ENCODE data around the gene ABHD12. TPM values are rescaled to one million over a fixed set of nuclear protein-coding genes. Genes with fewer than 3 reads are reported as not detected.

Gene ABHD12
- total RNA-seq, 2 donors from 2014 or later = 48.2 to 52.7 TPM

DNA sequence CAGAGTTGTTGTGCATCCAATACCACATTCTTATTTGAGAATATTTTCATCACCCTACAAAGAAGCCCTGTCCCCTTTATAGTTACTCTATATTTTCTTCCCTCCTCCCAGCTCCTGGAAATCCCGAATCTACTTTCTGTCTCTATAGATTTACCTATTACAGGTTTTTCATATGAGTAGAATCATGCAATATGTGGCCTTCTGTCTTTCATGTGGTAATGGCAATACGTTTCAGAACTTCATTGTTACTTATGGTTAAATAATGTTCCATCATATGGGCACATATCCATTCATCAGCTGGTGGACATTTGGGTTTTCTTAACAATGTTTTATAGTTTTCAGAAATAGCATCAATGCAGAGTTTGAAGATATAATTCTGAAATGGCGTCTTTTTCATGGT lies 33.9 kb upstream of the ABHD12 start:
- H3K9me3 ChIP-seq (ENCODE audit: control insufficient read depth, low read length) = peaks cover 26% of the 10 kb centered on the region
- 94% methylated on average over 3 of the region's 3 CpGs; no CpG with 5 or more reads in 1 of the 2 experiments for WGBS, 2 experiments (ENCODE audit: insufficient coverage in 1 of 2, insufficient read length in 1 of 2)
- DNase-seq = no peak
- H3K9ac ChIP-seq (ENCODE audit: extremely low read depth, low read length, poor library complexity, severe bottlenecking) = no peak overlapping the region
- Mint-ChIP-seq H3K9me3 (peaks cover 10% of the 10 kb centered on the region), H3K27ac (no peak overlapping the region), H3K36me3 (ENCODE audit: low read depth) (peaks cover 81% of the 10 kb centered on the region), H3K4me1 (no peaks in the 10 kb centered on the region), H3K4me3 (no peak overlapping the region), H3K27me3 (ENCODE audit: insufficient read depth) (no peaks in the 10 kb centered on the region)
- H3K4me1 ChIP-seq (ENCODE audit: control insufficient read depth, insufficient read depth, low read length) = no peaks in the 10 kb centered on the region
- H3K4me3 ChIP-seq (ENCODE audit: low read length) = no peak overlapping the region
- TF ChIP-seq, protein P1, sequence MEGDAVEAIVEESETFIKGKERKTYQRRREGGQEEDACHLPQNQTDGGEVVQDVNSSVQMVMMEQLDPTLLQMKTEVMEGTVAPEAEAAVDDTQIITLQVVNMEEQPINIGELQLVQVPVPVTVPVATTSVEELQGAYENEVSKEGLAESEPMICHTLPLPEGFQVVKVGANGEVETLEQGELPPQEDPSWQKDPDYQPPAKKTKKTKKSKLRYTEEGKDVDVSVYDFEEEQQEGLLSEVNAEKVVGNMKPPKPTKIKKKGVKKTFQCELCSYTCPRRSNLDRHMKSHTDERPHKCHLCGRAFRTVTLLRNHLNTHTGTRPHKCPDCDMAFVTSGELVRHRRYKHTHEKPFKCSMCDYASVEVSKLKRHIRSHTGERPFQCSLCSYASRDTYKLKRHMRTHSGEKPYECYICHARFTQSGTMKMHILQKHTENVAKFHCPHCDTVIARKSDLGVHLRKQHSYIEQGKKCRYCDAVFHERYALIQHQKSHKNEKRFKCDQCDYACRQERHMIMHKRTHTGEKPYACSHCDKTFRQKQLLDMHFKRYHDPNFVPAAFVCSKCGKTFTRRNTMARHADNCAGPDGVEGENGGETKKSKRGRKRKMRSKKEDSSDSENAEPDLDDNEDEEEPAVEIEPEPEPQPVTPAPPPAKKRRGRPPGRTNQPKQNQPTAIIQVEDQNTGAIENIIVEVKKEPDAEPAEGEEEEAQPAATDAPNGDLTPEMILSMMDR (conservative IDR thresholded peaks at IDR 0.05) = no peak
- H3K27me3 ChIP-seq (ENCODE audit: control insufficient read depth, insufficient read depth, low read length, poor library complexity, severe bottlenecking) = no peaks in the 10 kb centered on the region
- peaks cover 92% of the 10 kb centered on the region for H3K36me3 ChIP-seq (ENCODE audit: control insufficient read depth, insufficient read depth, low read length)
- H3K27ac ChIP-seq (ENCODE audit: low read depth, low read length) = no peak overlapping the region

DNA sequence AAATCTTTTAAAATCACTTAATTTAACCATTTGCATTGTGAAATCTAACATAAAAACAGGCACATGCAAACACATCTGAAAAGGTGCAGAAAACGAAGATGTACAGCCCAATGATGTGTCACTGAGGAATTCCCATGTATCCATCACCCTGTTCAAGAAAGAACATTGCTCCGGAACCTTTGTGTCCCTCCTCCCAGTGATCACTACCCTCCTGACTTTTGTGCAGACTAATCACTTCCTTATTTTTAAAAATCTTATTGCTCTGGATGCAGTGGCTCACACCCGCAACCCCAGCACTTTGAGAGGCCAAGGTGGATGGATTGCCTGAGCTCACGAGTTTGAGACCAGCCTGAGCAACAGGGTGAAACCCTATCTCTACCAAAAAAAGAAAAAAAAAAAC lies 31.4 kb upstream of the ABHD12 start:
- no peak for DNase-seq
- Mint-ChIP-seq H3K4me3 (no peak overlapping the region), H3K4me1 (no peaks in the 10 kb centered on the region), H3K27ac (no peak overlapping the region), H3K9me3 (peaks cover 4% of the 10 kb centered on the region), H3K27me3 (ENCODE audit: insufficient read depth) (no peaks in the 10 kb centered on the region), H3K36me3 (ENCODE audit: low read depth) (peaks cover 79% of the 10 kb centered on the region)
- Histone ChIP-seq H3K9ac (ENCODE audit: extremely low read depth, low read length, poor library complexity, severe bottlenecking) (no peak overlapping the region), H3K36me3 (ENCODE audit: control insufficient read depth, insufficient read depth, low read length) (peaks cover 93% of the 10 kb centered on the region), H3K27ac (ENCODE audit: low read depth, low read length) (no peak overlapping the region), H3K27me3 (ENCODE audit: control insufficient read depth, insufficient read depth, low read length, poor library complexity, severe bottlenecking) (no peaks in the 10 kb centered on the region), H3K9me3 (ENCODE audit: control insufficient read depth, low read length) (peaks cover 14% of the 10 kb centered on the region), H3K4me3 (ENCODE audit: low read length) (no peak overlapping the region), H3K4me1 (ENCODE audit: control insufficient read depth, insufficient read depth, low read length) (no peaks in the 10 kb centered on the region)
- WGBS, 2 experiments (ENCODE audit: insufficient coverage in 1 of 2, insufficient read length in 1 of 2) = 92 to 93% methylated on average over 2 to 4 of the region's 4 CpGs
- TF ChIP-seq, protein P1 (conservative IDR thresholded peaks at IDR 0.05) = no peak

DNA sequence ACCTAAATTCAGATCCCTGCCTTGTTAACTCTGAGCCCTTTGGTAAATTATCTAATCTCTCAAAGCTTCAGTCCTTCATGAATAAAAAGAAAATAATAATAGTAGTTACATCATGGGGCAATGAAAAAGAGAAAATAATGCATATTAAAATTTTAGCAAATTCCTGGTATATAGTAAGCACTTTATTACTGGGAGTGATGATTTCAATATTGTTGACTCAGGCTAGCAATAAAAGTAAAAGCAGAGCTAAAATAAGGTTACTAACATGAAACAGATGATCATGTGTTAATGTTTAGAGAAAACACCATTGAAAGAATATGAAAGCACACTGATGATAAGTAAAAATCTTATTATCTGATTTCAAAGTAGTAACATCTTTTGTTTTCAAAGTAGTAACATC lies 30.5 kb upstream of the ABHD12 start:
- H3K27ac Mint-ChIP-seq = no peak overlapping the region
- Histone ChIP-seq H3K27me3 (ENCODE audit: control insufficient read depth, insufficient read depth, low read length, poor library complexity, severe bottlenecking) (no peaks in the 10 kb centered on the region), H3K9me3 (ENCODE audit: control insufficient read depth, low read length) (peaks cover 4% of the 10 kb centered on the region), H3K36me3 (ENCODE audit: control insufficient read depth, insufficient read depth, low read length) (peaks cover 93% of the 10 kb centered on the region), H3K27ac (ENCODE audit: low read depth, low read length) (no peak overlapping the region), H3K9ac (ENCODE audit: extremely low read depth, low read length, poor library complexity, severe bottlenecking) (no peak overlapping the region), H3K4me3 (ENCODE audit: low read length) (no peak overlapping the region), H3K4me1 (ENCODE audit: control insufficient read depth, insufficient read depth, low read length) (no peaks in the 10 kb centered on the region)
- H3K4me3 Mint-ChIP-seq = no peak overlapping the region
- H3K36me3 Mint-ChIP-seq (ENCODE audit: low read depth) = peaks cover 74% of the 10 kb centered on the region
- no peaks in the 10 kb centered on the region for H3K27me3 Mint-ChIP-seq (ENCODE audit: insufficient read depth)
- H3K9me3 Mint-ChIP-seq = no peaks in the 10 kb centered on the region
- no peak for DNase-seq
- no peaks in the 10 kb centered on the region for H3K4me1 Mint-ChIP-seq
- TF ChIP-seq, protein P1 (conservative IDR thresholded peaks at IDR 0.05) = no peak
